ES-I3 (cell line): ENCODE measurements around the gene FCMR.
"Not testable (repeated sequence)": the region's sequence is repeated elsewhere in the genome, so short reads cannot be mapped to it uniquely, and the experiment has no call there.

Source experiments
- H3K36me3 ChIP-seq: 2 replicates; pipeline ENCODE4 v1.6.1; 2013; ENCODE audit warnings: mild to moderate bottlenecking, low read length, control low read depth, moderate library complexity; ENCODE audit not compliant: insufficient read depth
- H3K4me1 ChIP-seq: 2 replicates; pipeline ENCODE4 v1.6.1; 2013; ENCODE audit warnings: mild to moderate bottlenecking, control low read depth, low read length; ENCODE audit not compliant: insufficient read depth
- H3K9ac ChIP-seq: 2 replicates; pipeline ENCODE4 v1.6.1; 2013; ENCODE audit warnings: low read depth, mild to moderate bottlenecking, low read length, moderate library complexity
- H3K9me3 ChIP-seq: 2 replicates; pipeline ENCODE4 v1.6.1; 2013; ENCODE audit warnings: mild to moderate bottlenecking, low read length, moderate library complexity; ENCODE audit not compliant: control insufficient read depth, insufficient read depth

Gene FCMR

DNA sequence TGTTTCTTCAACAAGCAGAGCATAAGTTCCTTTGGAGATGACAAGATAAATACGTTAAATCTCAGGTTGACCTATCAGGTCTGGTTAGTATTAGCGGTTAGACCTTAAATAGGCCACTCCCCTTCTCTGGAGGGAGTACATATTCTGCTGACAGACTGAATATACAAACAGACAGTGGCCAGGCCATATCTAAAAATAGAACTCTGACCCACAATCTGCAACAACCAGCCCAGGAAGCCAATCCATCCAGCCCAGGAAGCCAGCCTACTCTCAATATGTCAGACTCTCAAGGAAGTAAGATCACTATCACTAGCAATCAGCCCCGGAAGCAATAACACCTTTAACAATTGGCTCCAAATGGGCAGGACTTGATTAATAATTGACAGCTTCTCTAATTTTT is 49.6 kb downstream of the FCMR start:
- H3K36me3 ChIP-seq = no peaks in the 10 kb centered on the region
- no peaks in the 10 kb centered on the region for H3K4me1 ChIP-seq
- no peak overlapping the region for H3K9ac ChIP-seq
- no peaks in the 10 kb centered on the region for H3K9me3 ChIP-seq

DNA sequence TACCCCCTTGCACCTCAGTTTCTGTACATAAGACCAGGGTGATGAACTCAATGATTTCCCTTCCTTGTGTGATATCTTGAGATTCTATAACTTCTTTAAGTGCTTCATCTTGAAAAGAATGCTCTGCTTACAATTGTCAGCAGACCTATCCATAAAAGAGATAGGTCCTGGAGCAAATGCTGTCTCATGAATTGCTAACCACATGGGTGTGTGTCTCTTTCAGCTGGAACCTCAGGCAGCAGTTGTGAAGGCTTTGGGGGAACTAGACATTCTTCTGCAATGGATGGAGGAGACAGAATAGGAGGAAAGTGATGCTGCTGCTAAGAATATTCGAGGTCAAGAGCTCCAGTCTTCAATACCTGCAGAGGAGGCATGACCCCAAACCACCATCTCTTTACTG is 53.5 kb downstream of the FCMR start:
- no peaks in the 10 kb centered on the region for H3K9me3 ChIP-seq
- no peak overlapping the region for H3K9ac ChIP-seq
- H3K4me1 ChIP-seq = no peaks in the 10 kb centered on the region
- no peaks in the 10 kb centered on the region for H3K36me3 ChIP-seq

DNA sequence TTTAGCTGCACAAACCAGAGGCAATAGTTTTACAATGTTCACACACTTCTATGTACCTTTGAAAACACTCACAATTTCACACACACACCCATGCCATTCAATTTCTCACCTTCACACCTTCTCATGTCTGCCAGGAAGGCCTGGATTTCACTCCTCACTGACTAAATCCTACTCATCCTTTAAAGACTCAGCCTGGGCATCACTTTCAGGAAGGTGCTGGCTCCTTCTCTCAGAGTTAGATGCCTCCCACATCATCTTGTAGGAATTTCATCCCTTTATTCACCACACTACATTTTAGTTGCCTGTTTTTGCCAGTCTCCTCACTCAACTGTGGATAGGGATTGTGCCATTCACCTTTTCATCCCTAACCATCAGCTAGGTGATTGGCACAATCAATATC is 54.0 kb downstream of the FCMR start:
- Histone ChIP-seq H3K9me3 (no peaks in the 10 kb centered on the region), H3K9ac (no peak overlapping the region), H3K36me3 (no peaks in the 10 kb centered on the region)

GRCh38 chr1:206867239-206867638 is 54.5 kb downstream of the FCMR start:
- H3K9me3 ChIP-seq = no peaks in the 10 kb centered on the region
- no peaks in the 10 kb centered on the region for H3K4me1 ChIP-seq
- H3K9ac ChIP-seq = no peak overlapping the region
- H3K36me3 ChIP-seq = no peaks in the 10 kb centered on the region

More for the DNA sequence above, 54.0 kb downstream of the FCMR start:
- H3K4me1 ChIP-seq = no peaks in the 10 kb centered on the region

GRCh38 chr1:206866062-206866461 is 55.7 kb downstream of the FCMR start:
- no peak overlapping the region for H3K9ac ChIP-seq
- H3K4me1 ChIP-seq = no peaks in the 10 kb centered on the region
- H3K36me3 ChIP-seq = no peaks in the 10 kb centered on the region
- H3K9me3 ChIP-seq = no peaks in the 10 kb centered on the region

DNA sequence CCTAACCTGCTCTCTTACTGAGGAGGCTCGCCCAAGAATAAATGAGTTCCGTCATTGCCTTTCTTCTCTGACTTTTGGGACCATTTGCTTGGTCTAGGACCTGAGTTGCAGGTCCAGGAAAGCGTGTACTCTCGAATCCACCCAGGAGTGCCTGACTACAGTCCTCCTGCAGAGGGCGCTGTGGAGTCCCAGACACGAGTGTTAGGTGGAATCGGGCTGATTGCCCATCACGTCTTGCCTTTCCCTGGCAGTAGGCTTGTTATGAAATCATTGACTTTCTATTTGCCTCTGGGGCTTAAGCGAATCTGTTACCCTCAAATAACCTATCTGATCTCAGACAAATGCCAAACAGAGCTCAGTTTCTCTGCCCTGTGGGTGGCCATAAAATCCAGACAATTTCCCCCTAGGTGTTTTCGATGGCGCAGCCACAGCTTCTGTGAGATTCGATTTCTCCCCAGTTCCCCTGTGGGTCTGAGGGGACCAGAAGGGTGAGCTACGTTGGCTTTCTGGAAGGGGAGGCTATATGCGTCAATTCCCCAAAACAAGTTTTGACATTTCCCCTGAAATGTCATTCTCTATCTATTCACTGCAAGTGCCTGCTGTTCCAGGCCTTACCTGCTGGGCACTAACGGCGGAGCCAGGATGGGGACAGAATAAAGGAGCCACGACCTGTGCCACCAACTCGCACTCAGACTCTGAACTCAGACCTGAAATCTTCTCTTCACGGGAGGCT is 56.6 kb downstream of the FCMR start, which contains the start of gene IL20:
IL20 (plus strand) TSS at position 685 of the 733 bp plus-strand sequence. CDS start 230 bp downstream, outside the sequence.
- Histone ChIP-seq H3K36me3 (no peaks in the 10 kb centered on the region), H3K4me1 (no peaks in the 10 kb centered on the region), H3K9ac (no peak within 1 kb of the TSS), H3K9me3 (no peaks in the 10 kb centered on the region)

DNA sequence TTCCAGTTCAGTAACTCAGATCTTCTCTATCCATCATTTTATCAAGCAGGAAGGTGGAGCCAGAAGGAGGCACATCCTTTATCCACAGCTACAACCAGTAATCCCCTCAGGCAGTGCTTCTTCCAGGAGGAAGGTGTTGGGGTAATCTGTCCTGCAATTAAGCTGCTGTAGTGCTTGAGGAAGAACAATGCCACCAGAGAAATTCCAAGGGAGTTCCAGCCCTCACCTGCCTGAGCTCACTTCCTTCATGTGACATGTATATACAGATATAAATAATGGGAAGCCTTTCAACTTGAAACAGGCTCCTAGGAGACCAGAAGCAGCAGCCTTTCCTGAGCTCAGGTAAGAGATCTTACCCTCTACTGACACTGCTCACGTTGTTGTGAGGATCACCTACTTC is 58.5 kb downstream of the FCMR start:
- Histone ChIP-seq H3K4me1 (no peaks in the 10 kb centered on the region), H3K36me3 (no peaks in the 10 kb centered on the region), H3K9ac (no peak overlapping the region), H3K9me3 (no peaks in the 10 kb centered on the region)

DNA sequence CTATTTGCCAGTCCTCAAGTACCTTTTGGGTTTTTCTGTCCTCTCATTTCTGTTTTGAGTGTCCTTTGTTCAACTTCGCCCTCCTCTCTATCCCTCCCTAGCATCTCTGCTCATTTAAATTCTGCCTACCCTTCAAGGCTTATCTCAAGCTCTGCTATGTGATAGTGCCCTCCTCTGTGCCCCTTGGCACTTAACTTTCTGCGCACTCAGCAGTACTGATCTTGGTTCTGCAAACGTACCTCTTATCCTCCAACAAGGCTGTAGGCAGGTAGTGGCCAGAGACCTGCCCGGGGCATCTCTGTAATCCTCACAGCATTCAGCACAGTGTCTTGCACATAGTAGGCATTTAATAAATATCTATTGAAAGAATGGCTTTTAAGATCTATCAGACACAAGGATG is 61.6 kb downstream of the FCMR start:
- no peaks in the 10 kb centered on the region for H3K9me3 ChIP-seq
- no peak overlapping the region for H3K9ac ChIP-seq
- H3K4me1 ChIP-seq = no peaks in the 10 kb centered on the region
- H3K36me3 ChIP-seq = no peaks in the 10 kb centered on the region; the same call in 1 of the 2 replicates

DNA sequence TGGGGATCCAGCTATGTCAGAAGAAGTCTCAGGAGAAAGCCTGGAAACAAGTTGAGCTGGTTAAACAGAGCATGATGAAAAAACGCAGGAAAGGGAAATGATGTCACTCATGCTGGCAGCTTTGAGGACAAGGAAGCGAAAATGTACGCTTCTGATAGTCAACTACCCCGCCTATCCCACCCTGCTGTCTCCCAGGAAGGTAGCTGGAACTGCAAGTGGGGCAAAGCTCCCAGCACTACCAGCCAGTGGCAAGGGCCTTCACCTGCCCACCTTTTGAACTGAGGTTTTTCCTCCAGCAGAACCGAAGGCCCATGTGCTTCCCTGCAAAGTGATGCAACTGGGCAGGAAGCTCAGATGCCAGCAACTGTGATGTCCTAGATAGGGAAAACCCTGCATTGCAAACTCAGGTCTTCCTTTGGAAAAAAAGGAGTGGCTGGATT is 62.6 kb downstream of the FCMR start:
- no peaks in the 10 kb centered on the region for H3K9me3 ChIP-seq
- no peaks in the 10 kb centered on the region; the same call in 1 of the 2 replicates for H3K36me3 ChIP-seq
- H3K9ac ChIP-seq = no peak overlapping the region
- H3K4me1 ChIP-seq = no peaks in the 10 kb centered on the region

DNA sequence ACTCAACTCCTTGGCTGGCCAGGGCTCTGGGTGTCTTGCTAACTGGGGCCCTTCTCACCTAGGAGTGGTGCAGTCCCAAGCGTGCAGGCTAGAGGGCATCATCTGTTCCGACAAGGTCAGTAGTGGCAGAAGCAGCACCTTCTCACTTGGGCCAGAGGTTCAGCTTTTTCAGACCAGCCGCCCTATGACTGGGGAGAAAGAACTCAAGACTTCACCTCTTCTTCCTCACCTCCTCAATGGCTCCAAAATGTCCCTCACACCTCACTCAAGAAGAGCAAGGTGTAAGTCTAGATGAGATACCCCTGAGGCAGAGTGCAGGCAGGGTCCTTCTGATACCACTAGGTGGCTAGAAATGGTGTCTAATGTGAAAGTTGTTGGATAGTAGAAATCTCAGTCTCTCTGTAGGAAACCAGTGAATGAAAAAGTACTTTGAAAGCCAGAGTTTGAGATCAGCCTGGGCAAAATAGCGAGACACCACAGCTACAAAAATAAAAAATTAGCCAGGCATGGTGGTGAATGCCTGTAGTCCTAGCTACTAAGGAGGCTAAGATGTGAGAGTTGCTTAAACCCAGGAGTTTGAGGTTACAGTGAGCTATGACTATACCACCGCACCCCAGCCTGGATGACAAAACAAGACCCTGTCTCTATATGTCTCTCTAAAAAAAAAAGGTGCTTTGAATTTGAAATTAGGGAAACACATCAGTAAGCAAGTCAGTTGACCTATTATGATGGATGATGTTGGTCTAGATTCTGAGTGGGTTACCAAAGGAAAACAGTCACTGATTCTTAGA is 64.9 kb downstream of the FCMR start:
- no peaks in the 10 kb centered on the region for H3K4me1 ChIP-seq
- H3K9ac ChIP-seq = no peak overlapping the region
- no peaks in the 10 kb centered on the region; the same call in 1 of the 2 replicates for H3K36me3 ChIP-seq
- H3K9me3 ChIP-seq = no peaks in the 10 kb centered on the region; the same call in none of the 2 replicates

- no peak overlapping the region for H3K9ac ChIP-seq
- no peaks in the 10 kb centered on the region; the same call in none of the 2 replicates for H3K9me3 ChIP-seq
- H3K36me3 ChIP-seq = no peaks in the 10 kb centered on the region; the same call in 1 of the 2 replicates
- H3K4me1 ChIP-seq = no peaks in the 10 kb centered on the region
Measured at GRCh38 chr1:206855859-206856258, 65.9 kb downstream of the FCMR start.

GRCh38 chr1:206854401-206855129 is 67.2 kb downstream of the FCMR start:
- Histone ChIP-seq H3K4me1 (no peaks in the 10 kb centered on the region), H3K9me3 (no peaks in the 10 kb centered on the region; the same call in none of the 2 replicates), H3K36me3 (no peaks in the 10 kb centered on the region; the same call in 1 of the 2 replicates), H3K9ac (no peak overlapping the region)

DNA sequence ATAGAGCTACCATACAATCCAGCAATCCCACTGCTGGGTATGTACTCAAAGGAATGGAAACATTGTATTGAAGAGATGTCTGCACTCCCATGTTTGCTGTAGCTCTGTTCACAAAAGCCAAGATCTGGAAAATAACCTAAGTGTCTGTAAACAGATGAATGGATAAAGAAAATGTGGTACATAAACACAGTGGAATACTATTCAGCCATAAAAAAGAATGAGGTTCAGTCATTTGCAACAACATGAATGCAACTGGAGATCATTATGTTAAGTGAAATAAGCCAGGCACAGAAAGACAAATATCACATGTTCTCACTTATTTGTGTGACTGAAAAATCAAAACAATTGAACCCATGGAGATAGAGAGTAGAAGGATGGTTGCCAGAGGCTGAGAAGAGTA is 68.0 kb downstream of the FCMR start:
- not testable (repeated sequence) for H3K4me1 ChIP-seq, H3K9ac ChIP-seq, H3K36me3 ChIP-seq, H3K9me3 ChIP-seq
